DOHH2 (cell line): ENCODE data around the gene CFI.

Source experiments
- H3F3A ChIP-seq: fragments of 200-600 bp; sonication (generic), shearing (Covaris generic); 2 replicates; pipeline ENCODE4 v1.6.0; 2016; ENCODE audit warnings: antibody characterized with exemption, mild to moderate bottlenecking; ENCODE audit not compliant: control insufficient read depth, insufficient read depth
- H3K27ac ChIP-seq: fragments of 200-600 bp; sonication (generic); 2 replicates; pipeline ENCODE4 v1.5.1; 2014; ENCODE audit warnings: low read depth, mild to moderate bottlenecking, low read length, moderate library complexity
- H3K27me3 ChIP-seq: fragments of 200-600 bp; sonication (generic); 2 replicates; pipeline ENCODE4 v1.6.1; 2014; ENCODE audit warnings: mild to moderate bottlenecking, low read length, mixed read lengths; ENCODE audit not compliant: control insufficient read depth
- H3K36me3 ChIP-seq: fragments of 200-600 bp; sonication (generic); 2 replicates; pipeline ENCODE4 v1.6.1; 2014; ENCODE audit warnings: mild to moderate bottlenecking, low read length, moderate library complexity, mixed read lengths; ENCODE audit not compliant: control insufficient read depth
- H3K4me1 ChIP-seq: fragments of 200-600 bp; sonication (generic); 2 replicates; pipeline ENCODE4 v1.6.1; 2014; ENCODE audit warnings: mild to moderate bottlenecking, low read length, mixed read lengths; ENCODE audit not compliant: control insufficient read depth
- H3K4me2 ChIP-seq: fragments of 200-600 bp; sonication (generic); 2 replicates; pipeline ENCODE4 v1.6.0; 2014; ENCODE audit warnings: mild to moderate bottlenecking, low read length, moderate library complexity
- H3K4me3 ChIP-seq: fragments of 200-600 bp; sonication (generic); 2 replicates; pipeline ENCODE4 v1.5.1; 2014; ENCODE audit warnings: mild to moderate bottlenecking, low read length, mixed read lengths
- H3K79me2 ChIP-seq: fragments of 200-600 bp; sonication (generic); 2 replicates; pipeline ENCODE4 v1.6.1; 2014; ENCODE audit warnings: mild to moderate bottlenecking, low read length, mixed read lengths; ENCODE audit not compliant: control insufficient read depth
- H3K9me2 ChIP-seq: fragments of 200-600 bp; sonication (generic); replicated peaks from 2 replicates; pipeline ENCODE4 v1.6.1; 2014; ENCODE audit warnings: mild to moderate bottlenecking, low read length, mixed read lengths; ENCODE audit not compliant: control insufficient read depth
- H3K9me3 ChIP-seq: fragments of 200-600 bp; sonication (generic); 2 replicates; pipeline ENCODE4 v1.6.1; 2014; ENCODE audit warnings: antibody characterized with exemption, low read length, mixed read lengths; ENCODE audit not compliant: control insufficient read depth, insufficient read depth
- H4K20me1 ChIP-seq: fragments of 200-600 bp; sonication (generic); 2 replicates; pipeline ENCODE4 v1.6.0; 2014; ENCODE audit warnings: low read depth, mild to moderate bottlenecking, antibody characterized with exemption, low read length, moderate library complexity; ENCODE audit not compliant: control insufficient read depth, insufficient read depth
- CTCF ChIP-seq: fragments of 200-600 bp; sonication (generic); IDR thresholded peaks from one replicate; pipeline ENCODE4 v1.5.1; 2014; ENCODE audit warnings: antibody characterized with exemption, mild to moderate bottlenecking, low read depth, low read length; ENCODE audit not compliant: poor library complexity, severe bottlenecking
- EZH2phosphoT487 ChIP-seq: fragments of 200-600 bp; sonication (generic); IDR thresholded peaks from 2 replicates; pipeline ENCODE4 v1.6.1; 2017; ENCODE audit warnings: borderline replicate concordance, mild to moderate bottlenecking, antibody characterized with exemption, low read length, moderate library complexity, mixed read lengths

Gene CFI

GRCh38 chr4:109719604-109720003 is 82.2 kb downstream of the CFI start:
- H3K36me3 ChIP-seq = peaks cover 26% of the 10 kb centered on the region
- peaks cover 21% of the 10 kb centered on the region for H3K4me1 ChIP-seq
- no peaks in the 10 kb centered on the region for H3K27me3 ChIP-seq

GRCh38 chr4:109718759-109719158 is 83.0 kb downstream of the CFI start:
- Histone ChIP-seq H3K9me2 (no peaks in the 10 kb centered on the region), H3K36me3 (peaks cover 31% of the 10 kb centered on the region), H3K79me2 (peaks cover 44% of the 10 kb centered on the region), H3K4me2 (no peak overlapping the region), H3K27ac (no peak overlapping the region), H3F3A (peaks cover 7% of the 10 kb centered on the region), H3K4me1 (peaks cover 13% of the 10 kb centered on the region), H3K9me3 (no peaks in the 10 kb centered on the region), H4K20me1 (no peaks in the 10 kb centered on the region), H3K27me3 (no peaks in the 10 kb centered on the region), H3K4me3 (no peak overlapping the region)
- no peak for TF ChIP-seq CTCF
- no peak for TF ChIP-seq EZH2phosphoT487

More at GRCh38 chr4:109719604-109720003, 82.2 kb downstream of the CFI start:
- TF ChIP-seq CTCF (no peak), EZH2phosphoT487 (no peak)
- H3K27ac ChIP-seq = no peak overlapping the region
- no peaks in the 10 kb centered on the region for H4K20me1 ChIP-seq
- H3K9me2 ChIP-seq = no peaks in the 10 kb centered on the region
- no peak overlapping the region for H3K4me3 ChIP-seq
- no peak overlapping the region for H3K4me2 ChIP-seq
- H3F3A ChIP-seq = peaks cover 7% of the 10 kb centered on the region
- H3K9me3 ChIP-seq = no peaks in the 10 kb centered on the region
- peaks cover 50% of the 10 kb centered on the region for H3K79me2 ChIP-seq

- H3K9me3 ChIP-seq = no peaks in the 10 kb centered on the region
- H3K4me1 ChIP-seq = 0 out of 2 replicates have a peak, but pooled peaks cover 4% of the 10 kb centered on the region
- no peak overlapping the region for H3K27ac ChIP-seq
- H3K4me2 ChIP-seq = no peak overlapping the region
- peaks cover 47% of the 10 kb centered on the region for H3K36me3 ChIP-seq
- H3K27me3 ChIP-seq = no peaks in the 10 kb centered on the region
- no peaks in the 10 kb centered on the region for H4K20me1 ChIP-seq
- no peak for TF ChIP-seq CTCF
- no peak for TF ChIP-seq EZH2phosphoT487
- no peaks in the 10 kb centered on the region for H3K9me2 ChIP-seq
- no peak overlapping the region for H3K4me3 ChIP-seq
- H3F3A ChIP-seq = peaks cover 2% of the 10 kb centered on the region; the same call in 1 of the 2 replicates
- no peaks in the 10 kb centered on the region for H3K79me2 ChIP-seq
Measured at GRCh38 chr4:109713500-109713899, 88.3 kb downstream of the CFI start.
